ENCODE measurements around the gene MTMR12. TPM values are rescaled to one million over a fixed set of nuclear protein-coding genes. Genes with fewer than 3 reads are reported as not detected.

Gene MTMR12
- total RNA-seq, 3 donors from 2014 or later = 19.3 to 43.8 (median 20.7) TPM

DNA sequence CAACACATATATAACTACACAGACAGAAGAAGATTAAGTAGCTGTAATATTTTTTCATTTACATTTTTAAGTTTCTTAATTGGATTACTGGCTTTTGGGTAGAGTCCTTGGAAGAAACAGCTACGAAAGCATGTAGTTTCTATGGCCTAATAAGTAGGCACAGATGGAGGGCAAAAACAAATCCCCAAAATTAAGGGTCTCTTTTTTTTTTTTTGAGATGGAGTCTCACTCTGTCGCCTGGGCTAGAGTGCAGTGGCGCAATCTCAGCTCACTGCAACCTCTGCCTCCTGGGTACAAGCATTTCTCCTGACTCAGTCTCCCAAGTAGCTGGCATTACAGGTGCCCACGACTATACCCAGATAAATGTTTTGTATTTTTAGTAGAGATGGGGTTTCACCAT is 27.1 kb upstream of the MTMR12 start:
- no peak for ATAC-seq

DNA sequence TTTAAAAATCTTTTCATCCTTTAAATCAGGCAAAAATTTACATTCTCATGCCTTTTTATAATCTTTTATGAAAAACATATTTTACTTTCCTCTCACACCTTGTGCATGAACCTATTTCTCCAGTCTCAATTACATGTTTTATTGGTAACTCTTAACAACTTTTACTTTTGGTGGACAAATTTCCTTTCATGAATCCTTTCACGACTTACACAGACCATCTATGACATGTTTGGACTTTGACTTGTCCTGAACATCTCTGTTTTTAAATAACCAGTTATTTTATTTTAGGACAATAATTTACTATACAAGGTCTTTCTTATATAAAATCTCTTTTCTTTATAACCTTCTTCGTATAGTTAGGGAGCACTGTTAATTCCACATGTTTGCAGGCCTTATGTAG is 26.5 kb upstream of the MTMR12 start:
- no peaks in the 10 kb centered on the region for H3K4me1 ChIP-seq (ENCODE audit: low read depth)
- H3K4me3 ChIP-seq = no peak overlapping the region
- DNase-seq (no peak), ATAC-seq (no peak)
- TF ChIP-seq, protein P1, sequence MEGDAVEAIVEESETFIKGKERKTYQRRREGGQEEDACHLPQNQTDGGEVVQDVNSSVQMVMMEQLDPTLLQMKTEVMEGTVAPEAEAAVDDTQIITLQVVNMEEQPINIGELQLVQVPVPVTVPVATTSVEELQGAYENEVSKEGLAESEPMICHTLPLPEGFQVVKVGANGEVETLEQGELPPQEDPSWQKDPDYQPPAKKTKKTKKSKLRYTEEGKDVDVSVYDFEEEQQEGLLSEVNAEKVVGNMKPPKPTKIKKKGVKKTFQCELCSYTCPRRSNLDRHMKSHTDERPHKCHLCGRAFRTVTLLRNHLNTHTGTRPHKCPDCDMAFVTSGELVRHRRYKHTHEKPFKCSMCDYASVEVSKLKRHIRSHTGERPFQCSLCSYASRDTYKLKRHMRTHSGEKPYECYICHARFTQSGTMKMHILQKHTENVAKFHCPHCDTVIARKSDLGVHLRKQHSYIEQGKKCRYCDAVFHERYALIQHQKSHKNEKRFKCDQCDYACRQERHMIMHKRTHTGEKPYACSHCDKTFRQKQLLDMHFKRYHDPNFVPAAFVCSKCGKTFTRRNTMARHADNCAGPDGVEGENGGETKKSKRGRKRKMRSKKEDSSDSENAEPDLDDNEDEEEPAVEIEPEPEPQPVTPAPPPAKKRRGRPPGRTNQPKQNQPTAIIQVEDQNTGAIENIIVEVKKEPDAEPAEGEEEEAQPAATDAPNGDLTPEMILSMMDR (IDR thresholded peaks at IDR 0.05) = no peak
- intact Hi-C loops (cut with DNase I, micrococcal nuclease) = no loop called here
- no peaks in the 10 kb centered on the region for H3K36me3 ChIP-seq (ENCODE audit: low read depth)
- peaks cover 27% of the 10 kb centered on the region for H3K9me3 ChIP-seq

More for the DNA sequence above, 27.1 kb upstream of the MTMR12 start:
- peaks cover 27% of the 10 kb centered on the region for H3K9me3 ChIP-seq
- TF ChIP-seq, protein P1 (IDR thresholded peaks at IDR 0.05) = no peak
- H3K36me3 ChIP-seq (ENCODE audit: low read depth) = no peaks in the 10 kb centered on the region
- no peak overlapping the region for H3K4me3 ChIP-seq
- no peak for DNase-seq
- intact Hi-C loops (cut with DNase I, micrococcal nuclease) = no loop called here
- no peaks in the 10 kb centered on the region for H3K4me1 ChIP-seq (ENCODE audit: low read depth)

DNA sequence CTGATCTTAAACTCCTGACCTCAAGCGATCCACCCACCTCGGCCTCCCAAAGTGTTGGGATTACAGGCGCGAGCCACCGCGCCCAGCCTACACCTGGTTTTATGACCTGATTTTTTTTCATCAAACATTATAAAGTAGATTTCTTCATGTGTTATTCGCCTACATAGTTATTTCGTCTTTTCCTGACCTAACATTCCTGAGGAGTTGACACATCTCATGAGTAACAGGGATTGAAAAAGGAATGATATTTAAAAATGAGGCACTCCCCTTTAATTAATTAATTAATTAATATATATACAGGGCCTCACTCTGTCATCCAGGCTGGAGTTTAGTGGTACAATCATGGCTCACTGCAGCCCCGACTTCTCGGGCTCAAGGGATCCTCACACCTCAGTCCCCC is 20.2 kb upstream of the MTMR12 start:
- no peaks in the 10 kb centered on the region for H3K9me3 ChIP-seq
- no peak for DNase-seq
- H3K36me3 ChIP-seq (ENCODE audit: low read depth) = no peaks in the 10 kb centered on the region
- ATAC-seq = peak; percentile 10
- peaks cover 10% of the 10 kb centered on the region for H3K4me1 ChIP-seq (ENCODE audit: low read depth)
- TF ChIP-seq, protein P1 (IDR thresholded peaks at IDR 0.05) = no peak
- H3K4me3 ChIP-seq = no peak overlapping the region
- intact Hi-C loops (cut with DNase I, micrococcal nuclease) = no loop called here

DNA sequence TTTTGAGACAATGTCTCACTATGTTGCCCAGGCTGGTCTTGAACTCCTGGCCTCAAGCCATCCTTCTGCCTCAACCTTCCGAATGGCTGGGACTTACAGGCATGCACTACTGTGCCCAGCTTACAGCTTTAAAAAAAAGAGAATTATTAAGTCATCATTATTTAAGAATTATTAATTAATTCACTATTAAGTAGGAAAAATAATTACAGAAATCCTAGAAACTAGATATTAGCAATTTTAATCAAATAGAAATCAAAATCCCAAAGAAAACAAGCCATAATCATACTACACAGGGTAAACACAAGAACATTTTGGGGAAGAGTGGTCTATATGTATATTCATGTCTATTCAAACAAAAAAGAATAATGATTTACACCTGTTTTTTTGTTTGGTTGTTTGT is 19.6 kb upstream of the MTMR12 start:
- H3K36me3 ChIP-seq (ENCODE audit: low read depth) = no peaks in the 10 kb centered on the region
- ATAC-seq = no peak
- intact Hi-C loops (cut with DNase I, micrococcal nuclease) = no loop called here

DNA sequence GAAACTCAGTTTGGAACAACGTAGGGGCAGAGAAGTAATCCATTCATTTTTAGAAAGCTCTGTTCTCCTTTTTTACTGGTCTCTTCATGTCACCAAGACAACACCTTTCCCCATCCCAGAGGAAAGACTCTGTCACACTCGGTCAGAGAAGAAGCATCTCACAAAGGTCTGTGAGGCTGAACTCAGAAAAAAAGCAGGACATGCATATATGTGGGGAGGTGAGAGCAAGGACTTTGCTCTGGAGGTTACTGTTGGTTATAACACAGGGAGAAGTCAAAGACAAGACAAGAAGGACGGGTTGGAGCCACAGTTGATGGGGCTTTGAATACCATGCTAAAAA is 19.2 kb upstream of the MTMR12 start:
- Histone ChIP-seq H3K9me3 (no peaks in the 10 kb centered on the region), H3K4me3 (no peak overlapping the region), H3K36me3 (ENCODE audit: low read depth) (no peaks in the 10 kb centered on the region), H3K4me1 (ENCODE audit: low read depth) (peaks cover 10% of the 10 kb centered on the region)
- TF ChIP-seq, protein P1 (IDR thresholded peaks at IDR 0.05) = no peak
- no peak for DNase-seq
- peak; percentile 18 for ATAC-seq
- intact Hi-C loops (cut with DNase I, micrococcal nuclease) = no loop called here

More for the DNA sequence above, 19.6 kb upstream of the MTMR12 start:
- H3K4me1 ChIP-seq (ENCODE audit: low read depth) = peaks cover 10% of the 10 kb centered on the region
- TF ChIP-seq, protein P1 (IDR thresholded peaks at IDR 0.05) = no peak
- H3K9me3 ChIP-seq = no peaks in the 10 kb centered on the region
- DNase-seq = no peak
- H3K4me3 ChIP-seq = no peak overlapping the region
